GM12874 (cell line): Measurements from ENCODE around the gene CENPO.

Source experiments
- CTCF ChIP-seq: IDR thresholded peaks from 2 replicates; pipeline ENCODE4 v1.5.1; 2011; ENCODE audit warnings: low read depth, mild to moderate bottlenecking, control low read depth, low read length, moderate library complexity; ENCODE audit not compliant: insufficient read depth

CENPO gene

GRCh38 chr2:24821433-24821891, 28.2 kb downstream of the CENPO start:
- no peak for TF ChIP-seq CTCF

- no peak for TF ChIP-seq CTCF
Measured at GRCh38 chr2:24822049-24822706, 29.0 kb downstream of the CENPO start.

GRCh38 chr2:24824071-24824588, 30.9 kb downstream of the CENPO start:
- TF ChIP-seq CTCF: no peak

GRCh38 chr2:24824966-24825882, 32.0 kb downstream of the CENPO start:
- peak; percentile 72 for TF ChIP-seq CTCF

GRCh38 chr2:24825883-24826772, 32.9 kb downstream of the CENPO start:
- TF ChIP-seq CTCF: no peak

GRCh38 chr2:24826773-24827145, 33.5 kb downstream of the CENPO start:
- no peak for TF ChIP-seq CTCF
